OCI-LY3 (cell line): Measurements from ENCODE around the gene CDK15.

Source experiments
- CTCF ChIP-seq: fragments of 200-600, 300-600 bp; sonication (generic); IDR thresholded peaks from 2 replicates; pipeline ENCODE4 v1.5.1; 2014; ENCODE audit warnings: antibody characterized with exemption, low read length, low read depth
- EZH2phosphoT487 ChIP-seq: fragments of 200-600 bp; shearing (Covaris generic); IDR thresholded peaks from 2 replicates; pipeline ENCODE4 v1.6.1; 2018; ENCODE audit warnings: antibody characterized with exemption, mixed run types, low read depth

GRCh38 chr2:201871471-201871870 is 65.1 kb downstream of the CDK15 start:
- no peak for TF ChIP-seq CTCF
- TF ChIP-seq EZH2phosphoT487: no peak
